GM12878 (cell line): ENCODE results near the gene IL1B. TPM values are rescaled to one million over a fixed set of nuclear protein-coding genes. Genes with fewer than 3 reads are reported as not detected.

ENCODE experiments used
- ATAC-seq: fragments of 200-7000 bp; cut with Tn5 transposase; 3 replicates; pipeline ENCODE4 v1.9.1; 2020; ENCODE audit warnings: mild to moderate bottlenecking, moderate library complexity
- BruUV-seq: library from RNA; stranded (reverse); fragments of 400-500 nt; replicated peaks from 2 replicates; lab custom pipeline; 2021; lab: Mats Ljungman, UMichigan
- CTCF ChIA-PET: fragments of 300-600 bp; sonication (Branson Sonifier 250); formaldehyde crosslinking; extraction: SDS; loops from one replicate; lab custom pipeline; 2021; ENCODE audit warnings: inconsistent platforms; lab: Yijun Ruan, JAX
- POLR2A ChIA-PET: fragments of 350-600 bp; formaldehyde crosslinking; extraction: SDS; loops from one replicate; lab custom pipeline; 2021; ENCODE audit warnings: inconsistent platforms; lab: Charles Lee
- RAD21 ChIA-PET: fragments of 300-600 bp; sonication (Branson Sonifier 250); formaldehyde crosslinking; loops from one replicate; lab custom pipeline; 2023; ENCODE audit warnings: antibody characterized with exemption; ENCODE audit not compliant: unreplicated experiment; lab: Charles Lee
- SMC1A ChIA-PET: fragments of 300-600 bp; sonication (Branson Sonifier 250); formaldehyde crosslinking; loops from one replicate; lab custom pipeline; 2023; ENCODE audit not compliant: unreplicated experiment, uncharacterized antibody; lab: Charles Lee
- DNase-seq: peaks from one replicate; pipeline ENCODE4 v3.0.0-alpha.2; 2011; ENCODE audit warnings: low read depth, low spot score
- FAIRE-seq: peaks from 3 replicates; lab custom pipeline; 2011; peaks lifted over from hg19 to GRCh38; lab: Jason Lieb, UNC
- H2AFZ ChIP-seq: 2 replicates; pipeline ENCODE4 v1.6.0; 2011; ENCODE audit warnings: low read depth, low read length, control low read depth; ENCODE audit not compliant: control insufficient read depth
- H3K27ac ChIP-seq: 2 replicates; pipeline ENCODE4 v1.5.1; 2011; ENCODE audit warnings: control low read depth; ENCODE audit not compliant: control insufficient read depth, insufficient read depth
- H3K27me3 ChIP-seq, 2 experiments: replicated peaks in 1 of 2; 2 replicates each; pipeline versions ENCODE4 v1.6.0 to v1.6.1; 2011; ENCODE audit warnings: low read length in 1 of 2; ENCODE audit not compliant: control insufficient read depth in 2 of 2, insufficient read depth in 2 of 2
- H3K36me3 ChIP-seq, 2 experiments: 2 replicates each; pipeline ENCODE4 v1.5.1; 2011; ENCODE audit warnings: low read length in 1 of 2; ENCODE audit not compliant: control insufficient read depth in 2 of 2, insufficient read depth in 2 of 2
- H3K4me1 ChIP-seq: 2 replicates; pipeline ENCODE4 v1.6.1; 2011; ENCODE audit warnings: mild to moderate bottlenecking, low read length, moderate library complexity, mixed read lengths; ENCODE audit not compliant: control insufficient read depth, insufficient read depth
- H3K4me2 ChIP-seq: 2 replicates; pipeline ENCODE4 v1.6.0; 2011; ENCODE audit warnings: control low read depth; ENCODE audit not compliant: control insufficient read depth, insufficient read depth
- H3K4me3 ChIP-seq: fragments of 200-600 bp; sonication (generic); 2 replicates; pipeline ENCODE4 v1.5.1; 2016
- H3K79me2 ChIP-seq: 2 replicates; pipeline ENCODE4 v1.6.0; 2011; ENCODE audit warnings: low read length; ENCODE audit not compliant: control insufficient read depth, insufficient read depth
- H3K9ac ChIP-seq: 2 replicates; pipeline ENCODE4 v1.8.0; 2011; ENCODE audit warnings: low read length, control low read depth, mixed read lengths; ENCODE audit not compliant: control insufficient read depth, insufficient read depth
- H3K9me3 ChIP-seq: replicated peaks from 3 replicates; pipeline ENCODE4 v1.5.1; 2011; ENCODE audit warnings: mild to moderate bottlenecking, low read length; ENCODE audit not compliant: control insufficient read depth, insufficient read depth
- H4K20me1 ChIP-seq: 2 replicates; pipeline ENCODE4 v1.6.0; 2011; ENCODE audit not compliant: control insufficient read depth, insufficient read depth
- BHLHE40 ChIP-seq, 2 experiments: fragments of 450-650 bp in 1 of 2; IDR thresholded peaks; 2 replicates each; pipeline ENCODE4 v1.6.1; 2011 to 2017; ENCODE audit warnings: low read depth in 2 of 2, borderline replicate concordance in 1 of 2, improper control_type of control experiment in 1 of 2, low read length in 1 of 2, mild to moderate bottlenecking in 1 of 2
- BRCA1 ChIP-seq: IDR thresholded peaks from 2 replicates; pipeline ENCODE4 v1.6.1; 2011; ENCODE audit warnings: low read depth, low read length, improper control_type of control experiment
- CBFB ChIP-seq: IDR thresholded peaks from 2 replicates; pipeline ENCODE4 v1.6.1; 2016; ENCODE audit warnings: antibody characterized with exemption, low read depth
- CEBPB ChIP-seq, 2 experiments: fragments of 150-350 bp in 1 of 2; IDR thresholded peaks; 2 replicates each; pipeline ENCODE4 v1.6.1; 2012 to 2014; ENCODE audit warnings: low read depth in 2 of 2, low read length in 2 of 2, borderline replicate concordance in 1 of 2, inconsistent platforms in 1 of 2
- EED ChIP-seq: sonication (generic); IDR thresholded peaks from 2 replicates; pipeline ENCODE4 v1.6.1; 2016; ENCODE audit warnings: antibody characterized with exemption, low read depth
- HDAC2 ChIP-seq: fragments of 200-600 bp; sonication (generic); IDR thresholded peaks from 2 replicates; pipeline ENCODE4 v1.6.1; 2017
- KLF5 ChIP-seq: fragments of 450-650 bp; IDR thresholded peaks from 2 replicates; pipeline ENCODE4 v1.6.1; 2014; ENCODE audit warnings: mild to moderate bottlenecking; ENCODE audit not compliant: partially characterized antibody
- SMAD5 ChIP-seq: IDR thresholded peaks from 2 replicates; pipeline ENCODE4 v1.6.1; 2016; ENCODE audit warnings: antibody characterized with exemption, low read depth
- SREBF1 ChIP-seq: IDR thresholded peaks from 2 replicates; pipeline ENCODE4 v1.6.1; 2012; ENCODE audit warnings: mild to moderate bottlenecking, low read length
- SRF ChIP-seq, 2 experiments: IDR thresholded peaks; 2 replicates each; pipeline ENCODE4 v1.6.1; 2011; ENCODE audit warnings: low read depth in 2 of 2, low read length in 2 of 2, mild to moderate bottlenecking in 1 of 2, moderate library complexity in 1 of 2
- ZNF384 ChIP-seq: IDR thresholded peaks from 2 replicates; pipeline ENCODE4 v1.6.1; 2012; ENCODE audit warnings: low read depth, mild to moderate bottlenecking, low read length, improper control_type of control experiment, borderline replicate concordance
- WGBS: methylation state at CpG from one replicate; pipeline ENCODE4 v1.1.6; 2016; ENCODE audit warnings: low lambda C conversion rate; ENCODE audit not compliant: insufficient replicate concordance, insufficient coverage; ENCODE audit errors: missing lambda C conversion rate; 5-methylcytosine and 5-hydroxymethylcytosine counted together
- in situ Hi-C: fragments of 300-500 bp; cut with MboI; formaldehyde crosslinking; loops from 9 replicates; pipeline ENCODE4 v1.14.3; 2018; ENCODE audit warnings: mixed read lengths
- intact Hi-C: fragments of 100-400 bp; cut with micrococcal nuclease; formaldehyde crosslinking; loops from one replicate; pipeline ENCODE4 v1.14.2; 2022; ENCODE audit not compliant: unreplicated experiment
- polyA plus RNA-seq, 11 experiments: library from polyadenylated mRNA; depleted of rRNA in 4 of 11; unstranded in 6 of 11; stranded (reverse) in 5 of 11; fragments of >200 nt; fragmentation: Nextera tagmentation in 4 of 11; fragmentation: Illumina TruSeq in 1 of 11; extraction: Ambion mirVana in 4 of 11; extraction: Trizol in 1 of 11; gene quantifications; 1 replicate in 1 of 11; 2 replicates in 10 of 11; pipeline versions ENCODE4 v1.2.1 to v1.2.3, GENCODE V29; 2011 to 2016; ENCODE audit warnings: inconsistent platforms in 2 of 11, missing spikeins in 2 of 11, low read depth in 1 of 11
- total RNA-seq, 4 experiments: library from RNA; depleted of rRNA in 3 of 4; stranded (reverse); fragments of >200 nt in 3 of 4; fragmentation: Illumina TruSeq in 1 of 4; extraction: Trizol in 1 of 4; gene quantifications; 2 replicates each; pipeline versions ENCODE4 v1.2.1 to v1.2.3, GENCODE V29; 2013 to 2021
- TF ChIP-seq, protein P1 (sequence below): fragments of 450-650 bp; IDR thresholded peaks from 2 replicates; pipeline ENCODE4 v1.6.1; 2017; ENCODE audit warnings: mild to moderate bottlenecking, moderate library complexity
- TF ChIP-seq, protein P2 (sequence below): IDR thresholded peaks from 2 replicates; pipeline ENCODE4 v1.6.1; 2012; ENCODE audit warnings: mild to moderate bottlenecking, low read depth, low read length

IL1B gene
- total and polyA plus RNA-seq, 10 of the 15 experiments (the other 5 are each of a cell fraction or from before 2014, with no cell fraction given) = 0.20 to 1.6 (median 0.84) TPM

GRCh38 chr2:112787729-112788393 is 48.7 kb downstream of the IL1B start (continued):
- TF ChIP-seq BHLHE40 (IDR thresholded peaks at IDR 0.05; ENCODE audit: borderline replicate concordance in 1 of 2, low read depth in 2 of 2, low read length in 1 of 2) = no peak

DNA sequence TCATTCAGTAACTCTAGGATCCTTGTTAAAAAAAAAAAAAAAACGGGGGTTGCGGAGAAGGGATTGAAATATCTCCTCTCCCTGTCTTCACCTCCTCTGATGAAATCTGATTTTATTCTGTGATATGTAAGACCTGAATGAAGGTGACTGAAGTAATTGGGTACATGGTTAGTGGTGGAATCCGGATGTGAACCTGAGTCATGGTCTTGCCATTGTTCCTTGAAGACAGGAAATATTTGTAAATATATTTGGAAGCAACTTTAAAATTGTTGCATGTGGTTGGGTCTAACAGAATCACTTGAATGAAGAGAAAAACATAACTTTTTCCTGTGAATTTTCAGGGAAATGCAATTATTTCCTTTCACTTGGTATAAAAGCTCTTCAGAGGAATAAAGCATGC is 49.3 kb downstream of the IL1B start:
- FAIRE-seq (no peak), DNase-seq (no peak), ATAC-seq (no peak)
- Histone ChIP-seq H3K27ac (no peak overlapping the region), H2AFZ (no peak overlapping the region), H3K4me1 (peaks cover 11% of the 10 kb centered on the region), H3K36me3 (no peaks in the 10 kb centered on the region), H3K9me3 (no peaks in the 10 kb centered on the region; the same call in 2 of the 3 replicates), H4K20me1 (no peaks in the 10 kb centered on the region), H3K27me3 (no peaks in the 10 kb centered on the region), H3K4me2 (no peak overlapping the region), H3K4me3 (no peak overlapping the region), H3K79me2 (no peaks in the 10 kb centered on the region), H3K9ac (no peak overlapping the region)
- in situ Hi-C loops (no loop called here), intact Hi-C loops (no loop called here)
- ChIA-PET SMC1A (interaction anchor here (1.4 to 2.0 kb wide), 3 partner anchors 16 to 38 kb away, joined by 3 to 7 read pairs (median 4); no protein-coding TSS in a partner anchor), POLR2A (no interaction called here), RAD21 (no interaction called here), CTCF (interaction anchor here (1.3 to 4.8 kb wide), 2 partner anchors 43 to 98 kb away, joined by 5 to 17 read pairs; no protein-coding TSS in a partner anchor)
- no TSS peak for BruUV-seq
- TF ChIP-seq CEBPB (IDR thresholded peaks at IDR 0.05; ENCODE audit: borderline replicate concordance in 1 of 2, low read depth in 2 of 2, low read length in 2 of 2) (no peak), KLF5 (no peak), ZNF384 (no peak), CBFB (no peak), HDAC2 (no peak), SRF (IDR thresholded peaks at IDR 0.05; ENCODE audit: low read depth in 2 of 2, low read length in 2 of 2) (no peak), EED (no peak), BRCA1 (no peak), SMAD5 (no peak), SREBF1 (no peak)
- TF ChIP-seq, protein P1, sequence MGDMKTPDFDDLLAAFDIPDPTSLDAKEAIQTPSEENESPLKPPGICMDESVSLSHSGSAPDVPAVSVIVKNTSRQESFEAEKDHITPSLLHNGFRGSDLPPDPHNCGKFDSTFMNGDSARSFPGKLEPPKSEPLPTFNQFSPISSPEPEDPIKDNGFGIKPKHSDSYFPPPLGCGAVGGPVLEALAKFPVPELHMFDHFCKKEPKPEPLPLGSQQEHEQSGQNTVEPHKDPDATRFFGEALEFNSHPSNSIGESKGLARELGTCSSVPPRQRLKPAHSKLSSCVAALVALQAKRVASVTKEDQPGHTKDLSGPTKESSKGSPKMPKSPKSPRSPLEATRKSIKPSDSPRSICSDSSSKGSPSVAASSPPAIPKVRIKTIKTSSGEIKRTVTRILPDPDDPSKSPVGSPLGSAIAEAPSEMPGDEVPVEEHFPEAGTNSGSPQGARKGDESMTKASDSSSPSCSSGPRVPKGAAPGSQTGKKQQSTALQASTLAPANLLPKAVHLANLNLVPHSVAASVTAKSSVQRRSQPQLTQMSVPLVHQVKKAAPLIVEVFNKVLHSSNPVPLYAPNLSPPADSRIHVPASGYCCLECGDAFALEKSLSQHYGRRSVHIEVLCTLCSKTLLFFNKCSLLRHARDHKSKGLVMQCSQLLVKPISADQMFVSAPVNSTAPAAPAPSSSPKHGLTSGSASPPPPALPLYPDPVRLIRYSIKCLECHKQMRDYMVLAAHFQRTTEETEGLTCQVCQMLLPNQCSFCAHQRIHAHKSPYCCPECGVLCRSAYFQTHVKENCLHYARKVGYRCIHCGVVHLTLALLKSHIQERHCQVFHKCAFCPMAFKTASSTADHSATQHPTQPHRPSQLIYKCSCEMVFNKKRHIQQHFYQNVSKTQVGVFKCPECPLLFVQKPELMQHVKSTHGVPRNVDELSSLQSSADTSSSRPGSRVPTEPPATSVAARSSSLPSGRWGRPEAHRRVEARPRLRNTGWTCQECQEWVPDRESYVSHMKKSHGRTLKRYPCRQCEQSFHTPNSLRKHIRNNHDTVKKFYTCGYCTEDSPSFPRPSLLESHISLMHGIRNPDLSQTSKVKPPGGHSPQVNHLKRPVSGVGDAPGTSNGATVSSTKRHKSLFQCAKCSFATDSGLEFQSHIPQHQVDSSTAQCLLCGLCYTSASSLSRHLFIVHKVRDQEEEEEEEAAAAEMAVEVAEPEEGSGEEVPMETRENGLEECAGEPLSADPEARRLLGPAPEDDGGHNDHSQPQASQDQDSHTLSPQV = no peak
- TF ChIP-seq, protein P2, sequence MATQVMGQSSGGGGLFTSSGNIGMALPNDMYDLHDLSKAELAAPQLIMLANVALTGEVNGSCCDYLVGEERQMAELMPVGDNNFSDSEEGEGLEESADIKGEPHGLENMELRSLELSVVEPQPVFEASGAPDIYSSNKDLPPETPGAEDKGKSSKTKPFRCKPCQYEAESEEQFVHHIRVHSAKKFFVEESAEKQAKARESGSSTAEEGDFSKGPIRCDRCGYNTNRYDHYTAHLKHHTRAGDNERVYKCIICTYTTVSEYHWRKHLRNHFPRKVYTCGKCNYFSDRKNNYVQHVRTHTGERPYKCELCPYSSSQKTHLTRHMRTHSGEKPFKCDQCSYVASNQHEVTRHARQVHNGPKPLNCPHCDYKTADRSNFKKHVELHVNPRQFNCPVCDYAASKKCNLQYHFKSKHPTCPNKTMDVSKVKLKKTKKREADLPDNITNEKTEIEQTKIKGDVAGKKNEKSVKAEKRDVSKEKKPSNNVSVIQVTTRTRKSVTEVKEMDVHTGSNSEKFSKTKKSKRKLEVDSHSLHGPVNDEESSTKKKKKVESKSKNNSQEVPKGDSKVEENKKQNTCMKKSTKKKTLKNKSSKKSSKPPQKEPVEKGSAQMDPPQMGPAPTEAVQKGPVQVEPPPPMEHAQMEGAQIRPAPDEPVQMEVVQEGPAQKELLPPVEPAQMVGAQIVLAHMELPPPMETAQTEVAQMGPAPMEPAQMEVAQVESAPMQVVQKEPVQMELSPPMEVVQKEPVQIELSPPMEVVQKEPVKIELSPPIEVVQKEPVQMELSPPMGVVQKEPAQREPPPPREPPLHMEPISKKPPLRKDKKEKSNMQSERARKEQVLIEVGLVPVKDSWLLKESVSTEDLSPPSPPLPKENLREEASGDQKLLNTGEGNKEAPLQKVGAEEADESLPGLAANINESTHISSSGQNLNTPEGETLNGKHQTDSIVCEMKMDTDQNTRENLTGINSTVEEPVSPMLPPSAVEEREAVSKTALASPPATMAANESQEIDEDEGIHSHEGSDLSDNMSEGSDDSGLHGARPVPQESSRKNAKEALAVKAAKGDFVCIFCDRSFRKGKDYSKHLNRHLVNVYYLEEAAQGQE = no peak
- 77% methylated on average over 3 of the region's 3 CpGs for WGBS
